GM12878 (cell line): ENCODE data around the gene TNRC6C.

ENCODE experiments used
- ASH2L ChIP-seq: fragments of 300-600, 200-600 bp; sonication (generic); IDR thresholded peaks from 2 replicates; pipeline ENCODE4 v1.6.1; 2017; ENCODE audit warnings: low read depth, mild to moderate bottlenecking, borderline replicate concordance
- E4F1 ChIP-seq: fragments of 450-650 bp; IDR thresholded peaks from 2 replicates; pipeline ENCODE4 v1.6.1; 2018; ENCODE audit warnings: borderline replicate concordance, mild to moderate bottlenecking; ENCODE audit not compliant: partially characterized antibody
- ESRRA ChIP-seq: IDR thresholded peaks from 2 replicates; pipeline ENCODE4 v1.6.1; 2012; ENCODE audit warnings: mild to moderate bottlenecking, low read length, improper control_type of control experiment
- EZH2 ChIP-seq: IDR thresholded peaks from 2 replicates; pipeline ENCODE4 v1.6.1; 2012; ENCODE audit warnings: low read depth, mild to moderate bottlenecking, control low read depth, inconsistent platforms, low read length, borderline replicate concordance; ENCODE audit not compliant: control insufficient read depth
- FOXM1 ChIP-seq: IDR thresholded peaks from 2 replicates; pipeline ENCODE4 v1.6.1; 2012; ENCODE audit warnings: low read depth, mild to moderate bottlenecking, inconsistent platforms, low read length, moderate library complexity
- JUND ChIP-seq: IDR thresholded peaks from 2 replicates; pipeline ENCODE4 v1.6.1; 2012; ENCODE audit warnings: low read depth, mild to moderate bottlenecking, low read length, improper control_type of control experiment, moderate library complexity
- MAX ChIP-seq: IDR thresholded peaks from 2 replicates; pipeline ENCODE4 v1.6.1; 2012; ENCODE audit warnings: low read depth, low read length, improper control_type of control experiment
- RAD21 ChIP-seq: IDR thresholded peaks from 2 replicates; pipeline ENCODE4 v1.6.1; 2011; ENCODE audit warnings: mild to moderate bottlenecking, low read depth, low read length, moderate library complexity; ENCODE audit not compliant: insufficient read depth
- TF ChIP-seq, protein P1 (sequence below), 3 experiments: IDR thresholded peaks in 2 of 3; conservative IDR thresholded peaks in 1 of 3; 2 replicates each; pipeline ENCODE4 v1.5.1; 2011; ENCODE audit warnings: low read depth in 3 of 3, low read length in 3 of 3, mild to moderate bottlenecking in 3 of 3, control low read depth in 2 of 3, moderate library complexity in 2 of 3, inconsistent platforms in 1 of 3, mixed read lengths in 1 of 3; ENCODE audit not compliant: control insufficient read depth in 2 of 3, insufficient read depth in 1 of 3; ENCODE audit errors: extremely low read depth in 1 of 3
- TF ChIP-seq, protein P2 (sequence below): IDR thresholded peaks from 2 replicates; pipeline ENCODE4 v1.6.1; 2011; ENCODE audit warnings: low read depth, low read length, improper control_type of control experiment, borderline replicate concordance
- TF ChIP-seq, protein P3 (sequence below): IDR thresholded peaks from 2 replicates; pipeline ENCODE4 v1.6.1; 2012; ENCODE audit warnings: mild to moderate bottlenecking, low read depth, low read length

- TF ChIP-seq JUND = no peak
- TF ChIP-seq, protein P1, sequence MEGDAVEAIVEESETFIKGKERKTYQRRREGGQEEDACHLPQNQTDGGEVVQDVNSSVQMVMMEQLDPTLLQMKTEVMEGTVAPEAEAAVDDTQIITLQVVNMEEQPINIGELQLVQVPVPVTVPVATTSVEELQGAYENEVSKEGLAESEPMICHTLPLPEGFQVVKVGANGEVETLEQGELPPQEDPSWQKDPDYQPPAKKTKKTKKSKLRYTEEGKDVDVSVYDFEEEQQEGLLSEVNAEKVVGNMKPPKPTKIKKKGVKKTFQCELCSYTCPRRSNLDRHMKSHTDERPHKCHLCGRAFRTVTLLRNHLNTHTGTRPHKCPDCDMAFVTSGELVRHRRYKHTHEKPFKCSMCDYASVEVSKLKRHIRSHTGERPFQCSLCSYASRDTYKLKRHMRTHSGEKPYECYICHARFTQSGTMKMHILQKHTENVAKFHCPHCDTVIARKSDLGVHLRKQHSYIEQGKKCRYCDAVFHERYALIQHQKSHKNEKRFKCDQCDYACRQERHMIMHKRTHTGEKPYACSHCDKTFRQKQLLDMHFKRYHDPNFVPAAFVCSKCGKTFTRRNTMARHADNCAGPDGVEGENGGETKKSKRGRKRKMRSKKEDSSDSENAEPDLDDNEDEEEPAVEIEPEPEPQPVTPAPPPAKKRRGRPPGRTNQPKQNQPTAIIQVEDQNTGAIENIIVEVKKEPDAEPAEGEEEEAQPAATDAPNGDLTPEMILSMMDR (IDR thresholded peaks at IDR 0.05 in 2 of 3, conservative IDR thresholded peaks at IDR 0.05 in 1 of 3; ENCODE audit: control insufficient read depth in 2 of 3, extremely low read depth in 1 of 3, insufficient read depth in 1 of 3, low read depth in 3 of 3, low read length in 3 of 3) = no peak
- no peak for TF ChIP-seq EZH2
- TF ChIP-seq E4F1 = no peak
- TF ChIP-seq ASH2L = no peak
- no peak for TF ChIP-seq MAX
- TF ChIP-seq ESRRA = no peak
- TF ChIP-seq, protein P2, sequence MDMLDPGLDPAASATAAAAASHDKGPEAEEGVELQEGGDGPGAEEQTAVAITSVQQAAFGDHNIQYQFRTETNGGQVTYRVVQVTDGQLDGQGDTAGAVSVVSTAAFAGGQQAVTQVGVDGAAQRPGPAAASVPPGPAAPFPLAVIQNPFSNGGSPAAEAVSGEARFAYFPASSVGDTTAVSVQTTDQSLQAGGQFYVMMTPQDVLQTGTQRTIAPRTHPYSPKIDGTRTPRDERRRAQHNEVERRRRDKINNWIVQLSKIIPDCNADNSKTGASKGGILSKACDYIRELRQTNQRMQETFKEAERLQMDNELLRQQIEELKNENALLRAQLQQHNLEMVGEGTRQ = no peak
- no peak for TF ChIP-seq FOXM1
- TF ChIP-seq, protein P3, sequence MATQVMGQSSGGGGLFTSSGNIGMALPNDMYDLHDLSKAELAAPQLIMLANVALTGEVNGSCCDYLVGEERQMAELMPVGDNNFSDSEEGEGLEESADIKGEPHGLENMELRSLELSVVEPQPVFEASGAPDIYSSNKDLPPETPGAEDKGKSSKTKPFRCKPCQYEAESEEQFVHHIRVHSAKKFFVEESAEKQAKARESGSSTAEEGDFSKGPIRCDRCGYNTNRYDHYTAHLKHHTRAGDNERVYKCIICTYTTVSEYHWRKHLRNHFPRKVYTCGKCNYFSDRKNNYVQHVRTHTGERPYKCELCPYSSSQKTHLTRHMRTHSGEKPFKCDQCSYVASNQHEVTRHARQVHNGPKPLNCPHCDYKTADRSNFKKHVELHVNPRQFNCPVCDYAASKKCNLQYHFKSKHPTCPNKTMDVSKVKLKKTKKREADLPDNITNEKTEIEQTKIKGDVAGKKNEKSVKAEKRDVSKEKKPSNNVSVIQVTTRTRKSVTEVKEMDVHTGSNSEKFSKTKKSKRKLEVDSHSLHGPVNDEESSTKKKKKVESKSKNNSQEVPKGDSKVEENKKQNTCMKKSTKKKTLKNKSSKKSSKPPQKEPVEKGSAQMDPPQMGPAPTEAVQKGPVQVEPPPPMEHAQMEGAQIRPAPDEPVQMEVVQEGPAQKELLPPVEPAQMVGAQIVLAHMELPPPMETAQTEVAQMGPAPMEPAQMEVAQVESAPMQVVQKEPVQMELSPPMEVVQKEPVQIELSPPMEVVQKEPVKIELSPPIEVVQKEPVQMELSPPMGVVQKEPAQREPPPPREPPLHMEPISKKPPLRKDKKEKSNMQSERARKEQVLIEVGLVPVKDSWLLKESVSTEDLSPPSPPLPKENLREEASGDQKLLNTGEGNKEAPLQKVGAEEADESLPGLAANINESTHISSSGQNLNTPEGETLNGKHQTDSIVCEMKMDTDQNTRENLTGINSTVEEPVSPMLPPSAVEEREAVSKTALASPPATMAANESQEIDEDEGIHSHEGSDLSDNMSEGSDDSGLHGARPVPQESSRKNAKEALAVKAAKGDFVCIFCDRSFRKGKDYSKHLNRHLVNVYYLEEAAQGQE = no peak
- no peak for TF ChIP-seq RAD21
Measured at GRCh38 chr17:77909816-77910215, 48.7 kb upstream of the TNRC6C start.
